ENCODE data around the gene TTLL8.

GRCh38 chr22:50035976-50036724 is 21.9 kb downstream of the TTLL8 start:
- no peak for TF ChIP-seq CTCF (conservative IDR thresholded peaks at IDR 0.05; ENCODE audit: low read length)
- no peak for TF ChIP-seq EZH2phosphoT487 (IDR thresholded peaks at IDR 0.05; ENCODE audit: borderline replicate concordance, low read depth, low read length)
